OCI-LY3 (cell line): ENCODE results near the gene AGMAT.

Source experiments
- H2AFZ ChIP-seq: fragments of 200-600, 300-600 bp; shearing (Covaris generic); 2 replicates; pipeline ENCODE4 v1.6.0; 2014; ENCODE audit warnings: antibody characterized with exemption, low read depth, low read length
- H3K27ac ChIP-seq: fragments of 200-600, 300-600 bp; sonication (generic); 2 replicates; pipeline ENCODE4 v1.5.1; 2014; ENCODE audit warnings: mild to moderate bottlenecking, low read length, moderate library complexity, mixed read lengths
- H3K27me3 ChIP-seq: fragments of 200-600, 300-600 bp; sonication (generic); 2 replicates; pipeline ENCODE4 v1.6.1; 2014; ENCODE audit warnings: low read depth, low read length, mixed read lengths
- H3K36me3 ChIP-seq: fragments of 200-600, 300-600 bp; sonication (generic); replicated peaks from 2 replicates; pipeline ENCODE3; 2014; ENCODE audit warnings: low read depth, low read length, mixed read lengths
- H3K4me1 ChIP-seq: fragments of 300-600, 200-600 bp; sonication (generic); 2 replicates; pipeline ENCODE4 v1.6.1; 2014; ENCODE audit warnings: low read length, mixed read lengths
- H3K4me2 ChIP-seq: fragments of 200-600, 300-600 bp; sonication (generic); 2 replicates; pipeline ENCODE4 v1.6.1; 2014; ENCODE audit warnings: low read length, mixed read lengths
- H3K4me3 ChIP-seq: fragments of 300-600, 200-600 bp; sonication (generic); 2 replicates; pipeline ENCODE4 v1.5.1; 2014; ENCODE audit warnings: antibody characterized with exemption, mild to moderate bottlenecking, low read length, moderate library complexity
- H3K79me2 ChIP-seq: fragments of 300-600, 200-600 bp; shearing (Covaris generic); 2 replicates; pipeline ENCODE4 v1.6.1; 2014; ENCODE audit warnings: mild to moderate bottlenecking, low read length, mixed read lengths
- H3K9ac ChIP-seq: fragments of 300-600, 200-600 bp; shearing (Covaris generic); 2 replicates; pipeline ENCODE4 v1.6.0; 2014; ENCODE audit warnings: mild to moderate bottlenecking, low read length, moderate library complexity
- H3K9me3 ChIP-seq: fragments of 200-600, 300-600 bp; shearing (Covaris generic); 2 replicates; pipeline ENCODE4 v1.6.1; 2014; ENCODE audit warnings: low read length, mixed read lengths; ENCODE audit not compliant: insufficient read depth
- H4K20me1 ChIP-seq: fragments of 200-600, 300-600 bp; sonication (generic); 2 replicates; pipeline ENCODE4 v1.6.1; 2016; ENCODE audit warnings: low read length, mixed read lengths; ENCODE audit not compliant: insufficient read depth
- EZH2phosphoT487 ChIP-seq: fragments of 200-600 bp; shearing (Covaris generic); IDR thresholded peaks from 2 replicates; pipeline ENCODE4 v1.6.1; 2018; ENCODE audit warnings: antibody characterized with exemption, mixed run types, low read depth
- TF ChIP-seq, protein P1 (sequence below): fragments of 200-600, 300-600 bp; sonication (generic); IDR thresholded peaks from 2 replicates; pipeline ENCODE4 v1.5.1; 2014; ENCODE audit warnings: antibody characterized with exemption, low read length, low read depth

The AGMAT gene

GRCh38 chr1:15526490-15527339 is 58.1 kb downstream of the AGMAT start, which contains the start of gene DNAJC16:
Gene DNAJC16 (plus strand): TSS chr1:15526848. CDS start chr1:15529106, 2,258 bp downstream.
- peak within 1 kb of the TSS; percentile 68 for H3K9ac ChIP-seq
- no peaks in the 10 kb centered on the region for H3K36me3 ChIP-seq
- H3K4me1 ChIP-seq = peaks cover 33% of the 10 kb centered on the region
- no peaks in the 10 kb centered on the region for H3K27me3 ChIP-seq
- H3K4me2 ChIP-seq = peak within 1 kb of the TSS; percentile 100
- H3K79me2 ChIP-seq = peaks cover 14% of the 10 kb centered on the region
- H3K27ac ChIP-seq = peak within 1 kb of the TSS; percentile 54
- no peaks in the 10 kb centered on the region for H3K9me3 ChIP-seq
- no peaks in the 10 kb centered on the region for H4K20me1 ChIP-seq
- peak within 1 kb of the TSS; percentile 18 for H2AFZ ChIP-seq
- TF ChIP-seq, protein P1, sequence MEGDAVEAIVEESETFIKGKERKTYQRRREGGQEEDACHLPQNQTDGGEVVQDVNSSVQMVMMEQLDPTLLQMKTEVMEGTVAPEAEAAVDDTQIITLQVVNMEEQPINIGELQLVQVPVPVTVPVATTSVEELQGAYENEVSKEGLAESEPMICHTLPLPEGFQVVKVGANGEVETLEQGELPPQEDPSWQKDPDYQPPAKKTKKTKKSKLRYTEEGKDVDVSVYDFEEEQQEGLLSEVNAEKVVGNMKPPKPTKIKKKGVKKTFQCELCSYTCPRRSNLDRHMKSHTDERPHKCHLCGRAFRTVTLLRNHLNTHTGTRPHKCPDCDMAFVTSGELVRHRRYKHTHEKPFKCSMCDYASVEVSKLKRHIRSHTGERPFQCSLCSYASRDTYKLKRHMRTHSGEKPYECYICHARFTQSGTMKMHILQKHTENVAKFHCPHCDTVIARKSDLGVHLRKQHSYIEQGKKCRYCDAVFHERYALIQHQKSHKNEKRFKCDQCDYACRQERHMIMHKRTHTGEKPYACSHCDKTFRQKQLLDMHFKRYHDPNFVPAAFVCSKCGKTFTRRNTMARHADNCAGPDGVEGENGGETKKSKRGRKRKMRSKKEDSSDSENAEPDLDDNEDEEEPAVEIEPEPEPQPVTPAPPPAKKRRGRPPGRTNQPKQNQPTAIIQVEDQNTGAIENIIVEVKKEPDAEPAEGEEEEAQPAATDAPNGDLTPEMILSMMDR = 0 out of 2 replicates have a peak, but pooled peaks have one; percentile 9
- TF ChIP-seq EZH2phosphoT487 = no peak
- H3K4me3 ChIP-seq = peak within 1 kb of the TSS; percentile 96

GRCh38 chr1:15526021-15526489 is 58.8 kb downstream of the AGMAT start:
- Histone ChIP-seq H2AFZ (peak overlapping the region; percentile 18), H3K36me3 (no peaks in the 10 kb centered on the region), H4K20me1 (no peaks in the 10 kb centered on the region), H3K9me3 (no peaks in the 10 kb centered on the region), H3K9ac (peak overlapping the region; percentile 62), H3K4me3 (peak overlapping the region; percentile 96), H3K79me2 (peaks cover 14% of the 10 kb centered on the region), H3K27ac (peak overlapping the region; percentile 54), H3K27me3 (no peaks in the 10 kb centered on the region), H3K4me1 (peaks cover 26% of the 10 kb centered on the region), H3K4me2 (peak overlapping the region; percentile 100)
- no peak for TF ChIP-seq EZH2phosphoT487
- TF ChIP-seq, protein P1 = no peak

GRCh38 chr1:15525050-15526020 is 59.5 kb downstream of the AGMAT start:
- Histone ChIP-seq H3K4me2 (peak overlapping the region; percentile 100), H3K9me3 (no peaks in the 10 kb centered on the region), H3K36me3 (no peaks in the 10 kb centered on the region), H3K4me1 (peaks cover 25% of the 10 kb centered on the region), H3K9ac (peak overlapping the region; percentile 62), H3K27ac (peak overlapping the region; percentile 54), H3K27me3 (no peaks in the 10 kb centered on the region), H2AFZ (peak overlapping the region; percentile 71), H3K4me3 (peak overlapping the region; percentile 96), H3K79me2 (peaks cover 14% of the 10 kb centered on the region), H4K20me1 (no peaks in the 10 kb centered on the region)
- no peak for TF ChIP-seq EZH2phosphoT487
- TF ChIP-seq, protein P1 = no peak
